HL-60 (cell line): ENCODE data around the gene LRRK1.

Source experiments
- CTCF ChIP-seq: IDR thresholded peaks from one replicate; pipeline ENCODE4 v1.5.1; 2011; ENCODE audit warnings: low read length, control low read depth, inconsistent platforms; ENCODE audit not compliant: insufficient read depth
- GABPA ChIP-seq: IDR thresholded peaks from 2 replicates; pipeline ENCODE4 v1.6.1; 2012; ENCODE audit warnings: low read depth
- POLR2AphosphoS5 ChIP-seq: IDR thresholded peaks from 2 replicates; pipeline ENCODE4 v1.6.1; 2012; ENCODE audit warnings: low read depth
- REST ChIP-seq: IDR thresholded peaks from 2 replicates; pipeline ENCODE4 v1.6.1; 2012; ENCODE audit warnings: low read depth; ENCODE audit not compliant: insufficient replicate concordance
- SPI1 ChIP-seq: IDR thresholded peaks from 2 replicates; pipeline ENCODE4 v1.6.1; 2012; ENCODE audit warnings: low read depth, mild to moderate bottlenecking, borderline replicate concordance

- TF ChIP-seq CTCF: no peak
- TF ChIP-seq REST: no peak
- no peak for TF ChIP-seq GABPA
- no peak for TF ChIP-seq POLR2AphosphoS5
- TF ChIP-seq SPI1: no peak
Observed at GRCh38 chr15:100975043-100975442, 55.9 kb downstream of the LRRK1 start.
